Suppressor macrophage treated with lipopolysaccharide for 4 hours (primary cell): Measurements from ENCODE around the gene LYPD6B.
A peak's percentile ranks its signal among the peaks of the same experiment; 100 is the strongest.

ENCODE experiments used
- DNase-seq: peaks from one replicate; pipeline ENCODE4 v3.0.0-alpha.2; 2020

Gene LYPD6B

GRCh38 chr2:149044500-149044899, 6.0 kb downstream of the LYPD6B start:
- no peak for DNase-seq

- DNase-seq, result no peak
These were observed 8.6 kb downstream of the LYPD6B start for GRCh38 chr2:149047118-149047517.

- no peak for DNase-seq
These were observed 10.6 kb downstream of the LYPD6B start for GRCh38 chr2:149049142-149049541.

GRCh38 chr2:149050188-149050587, 11.7 kb downstream of the LYPD6B start:
- DNase-seq, result no peak

GRCh38 chr2:149055751-149056150, 17.3 kb downstream of the LYPD6B start:
- DNase-seq, result no peak

- DNase-seq, result no peak
These were observed 18.2 kb downstream of the LYPD6B start for GRCh38 chr2:149056541-149057255.

- DNase-seq, result no peak
These were observed 18.9 kb downstream of the LYPD6B start for GRCh38 chr2:149057401-149057800.

- DNase-seq, result no peak
These were observed 20.4 kb downstream of the LYPD6B start for GRCh38 chr2:149058936-149059335.

GRCh38 chr2:149059822-149060221, 21.3 kb downstream of the LYPD6B start:
- no peak for DNase-seq

- no peak for DNase-seq
These were observed 22.7 kb downstream of the LYPD6B start for GRCh38 chr2:149061133-149061745.

- no peak for DNase-seq
These were observed 24.0 kb downstream of the LYPD6B start for GRCh38 chr2:149062531-149062930.

- DNase-seq, result no peak
These were observed 24.7 kb downstream of the LYPD6B start for GRCh38 chr2:149063177-149063576.

- DNase-seq, result no peak
These were observed 25.9 kb downstream of the LYPD6B start for GRCh38 chr2:149064365-149064841.

GRCh38 chr2:149064856-149065630, 26.5 kb downstream of the LYPD6B start:
- no peak for DNase-seq

- no peak for DNase-seq
These were observed 29.9 kb downstream of the LYPD6B start for GRCh38 chr2:149068225-149068995.

GRCh38 chr2:149068996-149069888, 30.7 kb downstream of the LYPD6B start:
- DNase-seq, result peak; percentile 58

- no peak for DNase-seq
These were observed 32.3 kb downstream of the LYPD6B start for GRCh38 chr2:149070681-149071320.

- no peak for DNase-seq
These were observed 36.6 kb downstream of the LYPD6B start for GRCh38 chr2:149075105-149075504.

- no peak for DNase-seq
These were observed 37.4 kb downstream of the LYPD6B start for GRCh38 chr2:149075853-149076252.

GRCh38 chr2:149076863-149077412, 38.4 kb downstream of the LYPD6B start:
- DNase-seq, result no peak

- DNase-seq, result no peak
These were observed 39.4 kb downstream of the LYPD6B start for GRCh38 chr2:149077861-149078260.
